ACC112 (cell line): ENCODE measurements around the gene BBX.

Experiments used
- H2AFZ ChIP-seq: fragments of 200-600 bp; sonication (generic); one replicate; pipeline ENCODE4 v1.6.0; 2017; ENCODE audit warnings: antibody characterized with exemption, low read length; ENCODE audit not compliant: unreplicated experiment
- H3K27ac ChIP-seq: fragments of 200-600 bp; sonication (generic); 2 replicates; pipeline ENCODE4 v1.5.1; 2014; ENCODE audit warnings: low read depth, mild to moderate bottlenecking, antibody characterized with exemption, low read length, moderate library complexity
- H3K27me3 ChIP-seq: fragments of 200-600 bp; sonication (generic); 2 replicates; pipeline ENCODE4 v1.6.1; 2014; ENCODE audit warnings: mild to moderate bottlenecking, antibody characterized with exemption, low read length, moderate library complexity, mixed read lengths; ENCODE audit not compliant: insufficient read depth
- H3K36me3 ChIP-seq: fragments of 200-600 bp; sonication (generic); 2 replicates; pipeline ENCODE4 v1.6.1; 2016; ENCODE audit warnings: mild to moderate bottlenecking, antibody characterized with exemption, low read length, moderate library complexity, mixed read lengths; ENCODE audit not compliant: insufficient read depth
- H3K4me1 ChIP-seq: fragments of 200-600 bp; sonication (generic); one replicate; pipeline ENCODE4 v1.6.1; 2016; ENCODE audit warnings: low read length, mixed read lengths; ENCODE audit not compliant: insufficient read depth, unreplicated experiment, control insufficient read depth
- H3K4me3 ChIP-seq: fragments of 200-600 bp; sonication (generic); 2 replicates; pipeline ENCODE4 v1.5.1; 2014; ENCODE audit warnings: mild to moderate bottlenecking, low read depth, low read length
- H3K79me2 ChIP-seq: fragments of 200-600 bp; sonication (generic); one replicate; pipeline ENCODE4 v1.6.0; 2016; ENCODE audit warnings: low read length; ENCODE audit not compliant: control insufficient read depth, unreplicated experiment, insufficient read depth

The BBX gene

DNA sequence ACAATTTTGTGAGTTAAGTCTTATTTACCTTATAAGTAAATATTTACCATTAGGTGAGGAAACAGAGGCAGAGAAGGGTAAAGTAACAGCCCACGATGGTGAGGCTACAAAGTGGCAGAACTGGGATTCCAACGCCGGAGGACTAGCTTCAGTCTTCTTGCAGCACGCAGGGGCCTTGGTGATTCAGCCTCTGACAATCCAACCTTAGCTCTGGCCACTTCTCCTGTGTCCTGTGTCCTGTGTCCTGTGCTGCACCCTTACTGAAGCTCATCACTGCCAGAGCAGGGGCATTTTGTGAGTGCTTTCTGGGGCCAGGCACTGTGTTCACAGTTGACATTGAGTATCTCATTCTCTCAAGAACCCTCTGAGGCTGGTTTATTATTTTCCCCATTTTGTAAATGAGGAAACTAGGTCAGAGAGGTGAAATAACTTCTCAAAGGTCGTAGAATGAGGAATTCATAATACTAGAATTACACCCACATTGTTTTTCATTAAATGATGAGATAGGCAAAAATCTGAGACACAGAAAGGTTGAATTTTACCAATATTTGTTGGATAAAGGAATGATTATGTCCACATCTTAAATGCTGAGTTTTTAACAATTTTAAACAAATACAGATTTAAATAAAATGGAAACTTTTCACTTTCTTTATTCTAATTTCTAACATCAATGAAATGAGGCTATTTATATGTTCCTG, 215.9 kb downstream of the BBX start:
- Histone ChIP-seq H3K79me2 (no peaks in the 10 kb centered on the region), H3K4me1 (no peaks in the 10 kb centered on the region), H3K36me3 (no peaks in the 10 kb centered on the region), H2AFZ (no peak overlapping the region), H3K27me3 (no peaks in the 10 kb centered on the region), H3K27ac (no peak overlapping the region), H3K4me3 (no peak overlapping the region)

DNA sequence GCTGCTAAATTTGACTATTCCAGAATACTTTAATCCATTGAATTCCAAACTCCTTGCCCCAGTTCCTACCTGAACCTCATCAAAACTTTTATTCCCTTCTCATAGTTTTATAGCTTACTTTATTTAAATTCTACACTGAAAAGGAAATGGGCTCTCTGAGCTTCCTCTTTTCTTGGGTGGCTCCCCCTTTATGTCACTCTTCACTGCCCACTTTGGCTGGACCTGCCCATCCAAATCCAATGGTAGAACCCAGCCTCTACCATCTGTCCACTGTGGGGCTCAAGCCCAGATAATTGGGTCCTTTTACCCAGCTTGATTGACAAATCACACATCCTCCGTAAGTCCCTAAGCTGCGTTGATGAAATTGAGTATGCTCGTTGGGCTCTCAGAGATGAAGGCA, 216.5 kb downstream of the BBX start:
- Histone ChIP-seq H3K27me3 (no peaks in the 10 kb centered on the region), H3K27ac (no peak overlapping the region), H2AFZ (no peak overlapping the region), H3K36me3 (no peaks in the 10 kb centered on the region), H3K79me2 (no peaks in the 10 kb centered on the region), H3K4me3 (no peak overlapping the region), H3K4me1 (no peaks in the 10 kb centered on the region)

DNA sequence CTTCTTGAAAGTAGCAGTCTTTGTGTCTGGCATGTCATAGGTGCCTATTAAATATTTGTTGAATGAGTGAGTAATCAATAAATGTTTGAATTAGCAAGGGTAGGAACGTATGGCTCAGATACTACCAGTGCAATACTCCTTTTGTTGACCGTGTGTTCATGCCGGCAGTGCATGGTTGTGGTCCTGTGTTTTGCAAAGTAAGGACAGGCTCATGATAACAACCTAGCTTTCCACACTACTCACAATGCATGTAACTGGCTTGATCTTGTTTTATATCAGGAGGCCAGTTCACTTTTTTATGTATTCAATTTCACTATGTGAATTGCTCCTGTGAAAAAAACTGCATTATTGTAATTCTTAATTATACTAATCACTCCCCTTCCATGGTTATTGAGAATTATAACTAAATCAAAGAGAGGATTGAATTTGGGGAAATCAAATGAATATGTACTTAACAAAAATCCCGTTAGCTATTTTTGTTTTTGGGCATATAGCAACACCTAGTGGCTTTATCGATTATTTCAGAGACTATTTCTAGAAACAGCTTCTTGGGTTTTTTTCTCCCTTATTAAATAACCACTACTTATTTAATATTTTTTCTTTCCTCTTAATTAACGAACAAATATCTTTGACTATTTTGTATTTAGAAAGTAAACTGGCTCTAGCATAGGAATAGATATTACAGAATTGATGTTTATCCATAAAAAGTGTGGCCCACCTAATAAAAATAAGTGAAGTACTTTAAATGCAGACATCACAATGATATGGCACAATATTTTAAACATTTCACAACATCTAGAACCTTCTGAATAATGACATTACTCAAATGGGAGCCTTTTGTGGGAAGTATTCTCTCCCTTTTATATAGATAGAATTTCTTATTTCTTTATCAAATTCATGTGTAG, 218.5 kb downstream of the BBX start:
- H3K4me3 ChIP-seq: no peak overlapping the region
- H3K4me1 ChIP-seq: no peaks in the 10 kb centered on the region
- no peak overlapping the region for H3K27ac ChIP-seq
- no peaks in the 10 kb centered on the region for H3K27me3 ChIP-seq
- no peaks in the 10 kb centered on the region for H3K36me3 ChIP-seq
- H3K79me2 ChIP-seq: no peaks in the 10 kb centered on the region
- no peak overlapping the region for H2AFZ ChIP-seq

DNA sequence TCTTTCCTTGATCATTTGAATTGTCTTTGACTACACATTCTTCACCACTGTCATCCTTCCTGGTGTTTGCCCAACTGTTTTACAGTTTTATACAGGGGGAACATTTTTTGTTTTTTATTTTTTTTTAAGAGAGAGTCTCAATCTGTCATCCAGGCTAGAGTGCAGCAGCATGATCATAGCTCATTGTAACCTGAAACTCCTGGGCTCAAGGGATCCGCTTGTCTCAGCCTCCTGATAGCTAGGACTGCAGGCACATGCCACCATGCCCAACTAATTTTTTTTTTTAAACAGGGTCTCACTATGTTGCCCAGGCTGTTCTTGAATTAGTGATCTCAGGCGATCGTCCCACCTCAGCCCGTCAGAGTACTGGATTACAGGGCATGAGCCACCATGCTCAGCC, 222.6 kb downstream of the BBX start:
- no peaks in the 10 kb centered on the region for H3K79me2 ChIP-seq
- H3K4me3 ChIP-seq: no peak overlapping the region
- H2AFZ ChIP-seq: no peak overlapping the region
- H3K36me3 ChIP-seq: no peaks in the 10 kb centered on the region
- no peaks in the 10 kb centered on the region for H3K27me3 ChIP-seq
- no peaks in the 10 kb centered on the region for H3K4me1 ChIP-seq
- H3K27ac ChIP-seq: no peak overlapping the region

DNA sequence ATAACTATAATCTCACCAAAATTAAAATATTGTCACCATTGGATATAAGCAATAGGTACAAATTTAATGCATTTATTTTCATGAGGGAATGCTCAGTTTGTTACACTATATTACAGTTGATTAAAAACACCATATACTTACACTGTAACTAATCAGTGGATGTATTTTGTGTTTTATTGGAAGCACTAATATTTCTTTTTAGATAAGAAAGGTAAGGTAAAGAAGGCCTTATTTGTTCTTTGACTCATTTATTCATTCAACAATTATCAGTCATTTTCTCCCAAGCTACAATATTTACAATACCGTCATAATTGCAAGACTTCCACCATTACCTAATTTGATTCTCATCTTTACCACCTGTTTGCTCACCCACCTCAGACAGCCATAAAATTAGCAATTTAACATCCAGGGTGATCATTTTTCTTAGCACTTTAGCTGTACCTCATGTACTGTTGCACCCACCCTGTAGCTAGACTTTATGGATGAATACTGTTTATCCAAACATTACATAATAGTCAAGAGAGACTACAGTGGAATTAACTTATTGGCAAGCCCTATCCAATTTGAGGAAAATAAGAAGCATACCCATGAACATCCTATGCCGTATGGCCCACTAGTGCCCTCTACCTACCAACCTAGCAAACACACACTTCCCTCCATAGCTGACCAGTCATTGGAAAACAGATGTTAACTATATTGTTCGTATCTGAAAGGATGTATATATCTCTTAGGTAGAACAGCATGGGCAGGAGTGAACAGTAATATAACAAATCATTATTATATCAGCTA, 229.6 kb downstream of the BBX start:
- no peaks in the 10 kb centered on the region for H3K79me2 ChIP-seq
- no peaks in the 10 kb centered on the region for H3K4me1 ChIP-seq
- no peaks in the 10 kb centered on the region for H3K36me3 ChIP-seq
- no peak overlapping the region for H2AFZ ChIP-seq
- no peaks in the 10 kb centered on the region for H3K27me3 ChIP-seq
- no peak overlapping the region for H3K4me3 ChIP-seq
- no peak overlapping the region for H3K27ac ChIP-seq

DNA sequence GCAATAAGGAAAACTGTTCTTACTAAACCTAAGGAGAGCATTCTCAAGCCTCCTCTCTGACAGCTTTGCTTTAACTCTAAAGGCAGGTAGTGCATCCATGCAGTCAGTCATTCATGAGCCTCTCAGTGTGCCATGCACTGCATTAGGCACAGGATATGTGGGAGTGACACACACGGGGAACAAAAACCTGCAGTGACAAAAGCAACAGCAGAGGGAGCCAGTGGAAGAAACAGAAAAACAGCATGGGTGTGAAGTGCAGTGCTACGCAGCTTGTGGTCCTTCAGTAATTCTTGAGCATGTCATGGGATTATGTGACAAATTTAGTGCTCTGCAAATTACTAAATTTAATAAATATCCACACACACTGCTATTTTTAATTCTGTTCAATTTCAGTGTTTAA, 230.7 kb downstream of the BBX start:
- Histone ChIP-seq H3K4me3 (no peak overlapping the region), H3K79me2 (no peaks in the 10 kb centered on the region), H3K36me3 (0 out of 2 replicates have a peak, but pooled peaks cover 4% of the 10 kb centered on the region), H2AFZ (no peak overlapping the region), H3K27ac (no peak overlapping the region), H3K4me1 (no peaks in the 10 kb centered on the region), H3K27me3 (no peaks in the 10 kb centered on the region)

DNA sequence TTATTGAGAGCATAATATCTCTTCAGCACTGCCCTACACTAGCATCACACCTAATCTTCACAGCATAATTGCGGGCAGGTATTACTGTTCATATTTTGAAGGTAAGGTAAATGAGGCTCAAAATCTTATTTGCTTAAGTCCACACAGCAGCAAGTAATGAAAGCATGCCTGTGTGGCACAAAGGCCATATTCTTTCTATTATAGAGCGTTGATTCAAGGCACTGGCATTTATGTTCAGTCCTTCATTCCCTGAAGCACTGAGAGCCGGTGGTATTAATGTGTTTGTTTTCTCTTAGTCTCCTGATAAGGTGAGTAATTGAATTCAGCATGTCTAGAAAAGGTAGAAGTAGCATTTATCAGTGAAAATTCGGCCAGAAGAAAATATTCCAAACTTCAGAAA, 231.2 kb downstream of the BBX start:
- Histone ChIP-seq H3K27ac (no peak overlapping the region), H2AFZ (no peak overlapping the region), H3K36me3 (0 out of 2 replicates have a peak, but pooled peaks cover 4% of the 10 kb centered on the region)

DNA sequence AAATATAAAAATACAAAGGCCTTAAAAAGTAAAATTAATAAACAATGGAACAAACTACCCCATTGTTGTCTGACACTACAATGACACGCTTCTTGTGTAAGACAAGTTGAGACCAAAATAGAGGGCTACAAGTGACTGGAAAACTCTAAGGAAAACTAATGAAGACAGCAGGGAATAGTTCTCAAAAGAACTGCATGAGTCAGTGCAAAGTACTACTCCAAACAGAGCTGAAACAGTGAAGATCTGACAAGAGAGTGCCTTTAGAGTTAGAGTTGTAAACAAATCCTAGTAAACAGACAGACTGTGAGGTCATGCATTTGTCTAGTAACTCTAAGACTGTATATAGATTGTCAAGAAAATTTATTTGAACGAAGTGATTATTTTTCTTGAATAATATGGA, 233.9 kb downstream of the BBX start:
- no peaks in the 10 kb centered on the region for H3K27me3 ChIP-seq
- no peak overlapping the region for H3K4me3 ChIP-seq
- H3K79me2 ChIP-seq: no peaks in the 10 kb centered on the region
- H3K27ac ChIP-seq: no peak overlapping the region
- 0 out of 2 replicates have a peak, but pooled peaks cover 15% of the 10 kb centered on the region for H3K36me3 ChIP-seq
- no peaks in the 10 kb centered on the region for H3K4me1 ChIP-seq
- H2AFZ ChIP-seq: no peak overlapping the region

More for the DNA sequence above, 231.2 kb downstream of the BBX start:
- no peaks in the 10 kb centered on the region for H3K4me1 ChIP-seq
- H3K27me3 ChIP-seq: no peaks in the 10 kb centered on the region
- H3K4me3 ChIP-seq: no peak overlapping the region
- no peaks in the 10 kb centered on the region for H3K79me2 ChIP-seq

DNA sequence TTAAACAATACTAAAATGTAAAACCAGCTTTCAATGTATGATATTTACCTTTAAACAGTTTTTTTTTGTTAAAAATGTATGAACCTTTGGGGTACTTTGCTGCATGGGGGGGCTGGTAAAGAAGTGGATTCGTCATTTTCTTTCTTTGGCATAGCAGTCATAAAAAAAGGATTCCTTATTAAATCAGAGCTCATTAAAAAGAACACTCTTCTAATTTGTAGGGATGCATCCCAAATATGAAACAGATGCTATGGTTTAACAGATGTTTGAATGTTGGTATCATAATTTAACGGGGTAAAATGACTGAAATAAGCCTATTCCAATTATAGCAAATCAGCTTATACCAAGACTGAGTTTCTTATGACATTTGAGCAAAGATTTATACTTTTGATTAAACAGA, 234.4 kb downstream of the BBX start:
- no peaks in the 10 kb centered on the region for H3K79me2 ChIP-seq
- H3K4me1 ChIP-seq: no peaks in the 10 kb centered on the region
- no peak overlapping the region for H3K4me3 ChIP-seq
- H3K36me3 ChIP-seq: 0 out of 2 replicates have a peak, but pooled peaks cover 15% of the 10 kb centered on the region
- no peak overlapping the region for H3K27ac ChIP-seq
- no peaks in the 10 kb centered on the region for H3K27me3 ChIP-seq
- H2AFZ ChIP-seq: no peak overlapping the region

DNA sequence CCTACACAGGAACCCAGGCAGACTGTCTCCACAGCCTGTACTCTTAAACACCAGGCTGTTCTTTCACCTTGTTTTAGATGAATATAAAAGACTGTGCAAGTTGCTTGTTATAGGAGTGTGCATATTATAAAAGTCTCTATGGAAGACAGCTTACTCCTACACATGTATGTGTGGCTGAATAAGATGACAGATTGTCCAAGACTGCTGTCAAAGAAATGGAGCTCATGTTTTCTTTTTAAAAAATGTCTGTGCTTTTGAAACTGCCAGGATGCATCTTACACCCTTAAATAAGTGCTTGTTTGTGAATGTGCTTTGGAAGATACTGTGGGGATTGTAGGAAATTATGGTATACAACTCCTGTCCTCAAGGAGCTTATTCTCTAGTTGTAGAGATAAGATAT, 237.4 kb downstream of the BBX start:
- peaks cover 22% of the 10 kb centered on the region; the same call in 1 of the 2 replicates for H3K36me3 ChIP-seq
- H3K27ac ChIP-seq: no peak overlapping the region
- no peaks in the 10 kb centered on the region for H3K4me1 ChIP-seq
- no peaks in the 10 kb centered on the region for H3K79me2 ChIP-seq
- no peak overlapping the region for H3K4me3 ChIP-seq
- no peak overlapping the region for H2AFZ ChIP-seq
- no peaks in the 10 kb centered on the region for H3K27me3 ChIP-seq
